ENCODE measurements around the gene SLFN11.
"Not testable (repeated sequence)": the region's sequence is repeated elsewhere in the genome, so short reads cannot be mapped to it uniquely, and the experiment has no call there.

Gene SLFN11

GRCh38 chr17:35314415-35315216, 58.8 kb downstream of the SLFN11 start:
- Mint-ChIP-seq H3K36me3 (ENCODE audit: low read depth) (no peaks in the 10 kb centered on the region), H3K4me1 (peaks cover 22% of the 10 kb centered on the region), H3K27me3 (ENCODE audit: low read depth) (peaks cover 18% of the 10 kb centered on the region), H3K27ac (peak overlapping the region in 2 of 3 experiments; percentile 51 to 90), H3K4me3 (no peak overlapping the region), H3K9me3 (no peaks in the 10 kb centered on the region)
- TF ChIP-seq CTCF (IDR thresholded peaks at IDR 0.05; ENCODE audit: unreplicated experiment in 3 of 3): no peak

- no peak for TF ChIP-seq CTCF (IDR thresholded peaks at IDR 0.05; ENCODE audit: unreplicated experiment in 3 of 3)
- Mint-ChIP-seq H3K27ac (peak overlapping the region in 1 of 3 experiments; percentile 50), H3K36me3 (ENCODE audit: low read depth) (no peaks in the 10 kb centered on the region), H3K9me3 (no peaks in the 10 kb centered on the region), H3K4me3 (no peak overlapping the region), H3K4me1 (peaks cover 22% of the 10 kb centered on the region), H3K27me3 (ENCODE audit: low read depth) (peaks cover 18% of the 10 kb centered on the region)
Measured at GRCh38 chr17:35313875-35314409, 59.5 kb downstream of the SLFN11 start.

- no peaks in the 10 kb centered on the region for H3K36me3 Mint-ChIP-seq (ENCODE audit: low read depth)
- peaks cover 22% of the 10 kb centered on the region for H3K4me1 Mint-ChIP-seq
Measured at GRCh38 chr17:35312790-35313711, 60.4 kb downstream of the SLFN11 start.

DNA sequence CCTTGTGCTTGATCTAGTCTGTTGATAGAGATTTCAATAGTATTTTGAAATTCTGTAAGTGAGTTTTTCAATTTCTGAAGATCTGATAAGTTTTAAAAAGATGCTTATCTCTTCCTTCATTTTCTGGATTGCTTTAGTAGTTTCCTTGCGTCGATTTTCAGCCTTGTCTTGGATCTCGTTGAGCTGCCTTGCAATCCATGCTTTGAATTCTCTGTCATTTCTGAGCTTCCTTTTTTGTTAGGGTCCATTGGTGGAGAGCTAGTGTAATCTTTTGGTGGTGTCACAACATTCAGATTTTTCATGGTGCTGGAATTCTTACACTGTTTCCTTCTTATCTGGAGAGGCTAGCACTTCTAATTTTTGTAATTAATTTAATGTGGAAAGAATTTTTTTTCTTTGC, 61.1 kb downstream of the SLFN11 start:
- no peaks in the 10 kb centered on the region for H3K9me3 Mint-ChIP-seq
- no peaks in the 10 kb centered on the region for H3K36me3 Mint-ChIP-seq (ENCODE audit: low read depth)
- no peak overlapping the region for H3K27ac Mint-ChIP-seq
- TF ChIP-seq CTCF (IDR thresholded peaks at IDR 0.05; ENCODE audit: unreplicated experiment in 3 of 3): no peak
- H3K4me3 Mint-ChIP-seq: no peak overlapping the region
- H3K4me1 Mint-ChIP-seq: peaks cover 22% of the 10 kb centered on the region
- H3K27me3 Mint-ChIP-seq (ENCODE audit: low read depth): peaks cover 27% of the 10 kb centered on the region

More at GRCh38 chr17:35312790-35313711, 60.4 kb downstream of the SLFN11 start:
- Mint-ChIP-seq H3K27ac (peak overlapping the region in 2 of 3 experiments; percentile 37 to 50), H3K4me3 (peak overlapping the region; percentile 22 to 53 (median 23)), H3K9me3 (no peaks in the 10 kb centered on the region), H3K27me3 (ENCODE audit: low read depth) (peaks cover 24% of the 10 kb centered on the region)
- peak; percentile 74 to 76 (median 75) for TF ChIP-seq CTCF (IDR thresholded peaks at IDR 0.05; ENCODE audit: unreplicated experiment in 3 of 3)

- H3K4me3 Mint-ChIP-seq; H3K36me3 Mint-ChIP-seq (ENCODE audit: low read depth); H3K4me1 Mint-ChIP-seq; H3K27ac Mint-ChIP-seq; H3K9me3 Mint-ChIP-seq: not testable (repeated sequence)
- peaks cover 33% of the 10 kb centered on the region for H3K27me3 Mint-ChIP-seq (ENCODE audit: low read depth)
Measured at GRCh38 chr17:35309345-35309744, 64.1 kb downstream of the SLFN11 start.
